Measurements from ENCODE around the gene ACBD4.

Gene ACBD4

GRCh38 chr17:45138911-45139532 is 3.5 kb downstream of the ACBD4 start:
- no peak for DNase-seq

- no peak for DNase-seq
Observed at GRCh38 chr17:45139533-45139920, 4.0 kb downstream of the ACBD4 start.

GRCh38 chr17:45143094-45143670 is 7.7 kb downstream of the ACBD4 start:
- DNase-seq, result no peak

GRCh38 chr17:45143767-45144198 is 8.3 kb downstream of the ACBD4 start:
- no peak for DNase-seq

- no peak for DNase-seq
Observed at GRCh38 chr17:45144199-45145034, 8.9 kb downstream of the ACBD4 start.

GRCh38 chr17:45145035-45145389 is 9.5 kb downstream of the ACBD4 start:
- no peak for DNase-seq

- no peak for DNase-seq
Observed at GRCh38 chr17:45146166-45146565, 10.7 kb downstream of the ACBD4 start.

GRCh38 chr17:45146592-45146889 is 11.1 kb downstream of the ACBD4 start:
- no peak for DNase-seq

GRCh38 chr17:45146890-45147580 is 11.5 kb downstream of the ACBD4 start:
- peak; percentile 60 for DNase-seq

GRCh38 chr17:45147581-45148182 is 12.2 kb downstream of the ACBD4 start:
- peak; percentile 96 for DNase-seq

- peak; percentile 99 for DNase-seq
Observed at GRCh38 chr17:45148183-45149036, 12.9 kb downstream of the ACBD4 start, which contains the start of gene HEXIM1. HEXIM1 (plus strand) TSS chr17:45148475; CDS start chr17:45149191, 716 bp downstream.

- DNase-seq, result peak; percentile 46
Observed at GRCh38 chr17:45149037-45149668, 13.7 kb downstream of the ACBD4 start.

GRCh38 chr17:45149669-45150664 is 14.5 kb downstream of the ACBD4 start:
- DNase-seq, result peak; percentile 42

GRCh38 chr17:45150911-45151809 is 15.7 kb downstream of the ACBD4 start:
- no peak for DNase-seq

- DNase-seq, result no peak
Observed at GRCh38 chr17:45155029-45155428, 19.5 kb downstream of the ACBD4 start.

GRCh38 chr17:45155483-45155882 is 20.0 kb downstream of the ACBD4 start:
- no peak for DNase-seq

- DNase-seq, result no peak
Observed at GRCh38 chr17:45156242-45156641, 20.8 kb downstream of the ACBD4 start.

- no peak for DNase-seq
Observed at GRCh38 chr17:45160447-45161287, 25.2 kb downstream of the ACBD4 start.

All from NCI-H446 treated with DMSO at 0.1 percent for 48 hours (cell line).